ENCODE results near the gene ZMYM4. TPM values are rescaled to one million over a fixed set of nuclear protein-coding genes. Genes with fewer than 3 reads are reported as not detected.

The ZMYM4 gene
- total RNA-seq, 3 donors from 2014 or later (not counting 1 experiment from before 2014, with no cell fraction given): 41.0 to 48.0 (median 45.8) TPM

- no peak for ATAC-seq
- no peak overlapping the region for H3K27ac Mint-ChIP-seq
- no peak overlapping the region for H3K4me3 Mint-ChIP-seq
Measured at GRCh38 chr1:35274197-35274596, 5.7 kb downstream of the ZMYM4 start.

GRCh38 chr1:35278886-35279554, 10.5 kb downstream of the ZMYM4 start:
- Histone ChIP-seq H3K27me3 (ENCODE audit: control insufficient read depth, insufficient read depth, low read length) (no peaks in the 10 kb centered on the region), H3K36me3 (ENCODE audit: control insufficient read depth, insufficient read depth, low read length) (peaks cover 3% of the 10 kb centered on the region), H3K9me3 (ENCODE audit: control insufficient read depth, insufficient read depth, low read length) (no peaks in the 10 kb centered on the region), H3K4me3 (ENCODE audit: low read length) (no peak overlapping the region), H3K4me1 (ENCODE audit: control insufficient read depth, insufficient read depth, low read length) (no peaks in the 10 kb centered on the region), H3K27ac (ENCODE audit: low read length) (no peak overlapping the region)
- WGBS (ENCODE audit: insufficient coverage): 89% methylated on average over 5 of the region's 6 CpGs
- no peak for ATAC-seq
- H3K36me3 Mint-ChIP-seq: no peaks in the 10 kb centered on the region
- no peaks in the 10 kb centered on the region for H3K27me3 Mint-ChIP-seq (ENCODE audit: low read depth in 2 of 2)
- intact Hi-C loops (cut with micrococcal nuclease): no loop called here
- peaks cover 11 to 20% of the 10 kb centered on the region in 2 donors for H3K4me1 Mint-ChIP-seq
- H3K4me3 Mint-ChIP-seq: no peak overlapping the region
- H3K9me3 Mint-ChIP-seq: no peaks in the 10 kb centered on the region
- no peak for TF ChIP-seq CTCF (IDR thresholded peaks at IDR 0.05)
- no peak for DNase-seq
- H3K27ac Mint-ChIP-seq: no peak overlapping the region

More at GRCh38 chr1:35274197-35274596, 5.7 kb downstream of the ZMYM4 start:
- Mint-ChIP-seq H3K27me3 (ENCODE audit: low read depth in 2 of 2) (no peaks in the 10 kb centered on the region), H3K4me1 (peaks cover 15 to 23% of the 10 kb centered on the region in 2 donors), H3K9me3 (no peaks in the 10 kb centered on the region), H3K36me3 (no peaks in the 10 kb centered on the region)
- 100% methylated on average over 3 of the region's 4 CpGs for WGBS (ENCODE audit: insufficient coverage)
- intact Hi-C loops (cut with micrococcal nuclease): no loop called here
- peaks cover 3% of the 10 kb centered on the region for H3K36me3 ChIP-seq (ENCODE audit: control insufficient read depth, insufficient read depth, low read length)
- peaks cover 3% of the 10 kb centered on the region for H3K4me1 ChIP-seq (ENCODE audit: control insufficient read depth, insufficient read depth, low read length)
- no peak overlapping the region for H3K27ac ChIP-seq (ENCODE audit: low read length)
- no peak for DNase-seq
- no peak for TF ChIP-seq CTCF (IDR thresholded peaks at IDR 0.05)
- no peak overlapping the region for H3K4me3 ChIP-seq (ENCODE audit: low read length)
- no peaks in the 10 kb centered on the region for H3K27me3 ChIP-seq (ENCODE audit: control insufficient read depth, insufficient read depth, low read length)
- no peaks in the 10 kb centered on the region for H3K9me3 ChIP-seq (ENCODE audit: control insufficient read depth, insufficient read depth, low read length)

GRCh38 chr1:35279555-35279904, 11.0 kb downstream of the ZMYM4 start:
- Histone ChIP-seq H3K9me3 (ENCODE audit: control insufficient read depth, insufficient read depth, low read length) (no peaks in the 10 kb centered on the region), H3K4me3 (ENCODE audit: low read length) (no peak overlapping the region), H3K4me1 (ENCODE audit: control insufficient read depth, insufficient read depth, low read length) (no peaks in the 10 kb centered on the region), H3K36me3 (ENCODE audit: control insufficient read depth, insufficient read depth, low read length) (peaks cover 3% of the 10 kb centered on the region), H3K27me3 (ENCODE audit: control insufficient read depth, insufficient read depth, low read length) (no peaks in the 10 kb centered on the region), H3K27ac (ENCODE audit: low read length) (no peak overlapping the region)
- Mint-ChIP-seq H3K36me3 (no peaks in the 10 kb centered on the region), H3K27ac (no peak overlapping the region), H3K27me3 (ENCODE audit: low read depth in 2 of 2) (no peaks in the 10 kb centered on the region), H3K4me3 (no peak overlapping the region), H3K4me1 (peaks cover 11 to 20% of the 10 kb centered on the region in 2 donors), H3K9me3 (no peaks in the 10 kb centered on the region)
- no peak for TF ChIP-seq CTCF (IDR thresholded peaks at IDR 0.05)
- no peak for DNase-seq
- intact Hi-C loops (cut with micrococcal nuclease): no loop called here
- no peak for ATAC-seq
- WGBS (ENCODE audit: insufficient coverage): 93% methylated on average over 1 of the region's 1 CpG

- Mint-ChIP-seq H3K4me3 (no peak overlapping the region), H3K4me1 (peaks cover 11 to 24% of the 10 kb centered on the region in 2 donors), H3K36me3 (no peaks in the 10 kb centered on the region), H3K9me3 (no peaks in the 10 kb centered on the region), H3K27ac (no peak overlapping the region), H3K27me3 (ENCODE audit: low read depth in 2 of 2) (no peaks in the 10 kb centered on the region)
- H3K36me3 ChIP-seq (ENCODE audit: control insufficient read depth, insufficient read depth, low read length): peaks cover 3% of the 10 kb centered on the region
- H3K27me3 ChIP-seq (ENCODE audit: control insufficient read depth, insufficient read depth, low read length): no peaks in the 10 kb centered on the region
- H3K4me3 ChIP-seq (ENCODE audit: low read length): no peak overlapping the region
- intact Hi-C loops (cut with micrococcal nuclease): no loop called here
- DNase-seq (no peak), ATAC-seq (no peak)
- 100% methylated on average over 1 of the region's 1 CpG for whole genome bisulfite sequencing (ENCODE audit: insufficient coverage)
- H3K4me1 ChIP-seq (ENCODE audit: control insufficient read depth, insufficient read depth, low read length): no peaks in the 10 kb centered on the region
- no peak overlapping the region for H3K27ac ChIP-seq (ENCODE audit: low read length)
- no peaks in the 10 kb centered on the region for H3K9me3 ChIP-seq (ENCODE audit: control insufficient read depth, insufficient read depth, low read length)
- no peak for TF ChIP-seq CTCF (IDR thresholded peaks at IDR 0.05)
Measured at GRCh38 chr1:35280006-35280405, 11.5 kb downstream of the ZMYM4 start.

Measured in natural killer cell (primary cell).